Nephron progenitor cell (in vitro differentiated cells): ENCODE measurements around the gene GRID2IP.

Experiments used
- DNase-seq: peaks from one replicate; pipeline ENCODE4 v3.0.0; 2021
- H3K27ac Mint-ChIP-seq: 2 replicates; pipeline ENCODE4 v1.8.0; 2021; ENCODE audit warnings: mild to moderate bottlenecking, moderate library complexity, mixed read lengths
- H3K27me3 Mint-ChIP-seq: 2 replicates; pipeline ENCODE4 v1.8.0; 2021; ENCODE audit warnings: mild to moderate bottlenecking, low read depth, mixed read lengths; ENCODE audit not compliant: poor library complexity
- H3K36me3 Mint-ChIP-seq: 2 replicates; pipeline ENCODE4 v1.8.0; 2021; ENCODE audit warnings: low read depth, mixed read lengths
- H3K4me1 Mint-ChIP-seq: 2 replicates; pipeline ENCODE4 v1.8.0; 2021; ENCODE audit warnings: mixed read lengths
- H3K4me3 Mint-ChIP-seq: 2 replicates; pipeline ENCODE4 v1.8.0; 2021; ENCODE audit warnings: mild to moderate bottlenecking, moderate library complexity, mixed read lengths
- H3K9me3 Mint-ChIP-seq: 2 replicates; pipeline ENCODE4 v1.8.0; 2021; ENCODE audit warnings: mild to moderate bottlenecking, moderate library complexity, mixed read lengths
- TF ChIP-seq, protein P1 (sequence below): fragments of 200-600 bp; sonication (generic); IDR thresholded peaks from 2 replicates; pipeline ENCODE4 v1.5.0; 2021; ENCODE audit warnings: antibody characterized with exemption

GRID2IP gene

DNA sequence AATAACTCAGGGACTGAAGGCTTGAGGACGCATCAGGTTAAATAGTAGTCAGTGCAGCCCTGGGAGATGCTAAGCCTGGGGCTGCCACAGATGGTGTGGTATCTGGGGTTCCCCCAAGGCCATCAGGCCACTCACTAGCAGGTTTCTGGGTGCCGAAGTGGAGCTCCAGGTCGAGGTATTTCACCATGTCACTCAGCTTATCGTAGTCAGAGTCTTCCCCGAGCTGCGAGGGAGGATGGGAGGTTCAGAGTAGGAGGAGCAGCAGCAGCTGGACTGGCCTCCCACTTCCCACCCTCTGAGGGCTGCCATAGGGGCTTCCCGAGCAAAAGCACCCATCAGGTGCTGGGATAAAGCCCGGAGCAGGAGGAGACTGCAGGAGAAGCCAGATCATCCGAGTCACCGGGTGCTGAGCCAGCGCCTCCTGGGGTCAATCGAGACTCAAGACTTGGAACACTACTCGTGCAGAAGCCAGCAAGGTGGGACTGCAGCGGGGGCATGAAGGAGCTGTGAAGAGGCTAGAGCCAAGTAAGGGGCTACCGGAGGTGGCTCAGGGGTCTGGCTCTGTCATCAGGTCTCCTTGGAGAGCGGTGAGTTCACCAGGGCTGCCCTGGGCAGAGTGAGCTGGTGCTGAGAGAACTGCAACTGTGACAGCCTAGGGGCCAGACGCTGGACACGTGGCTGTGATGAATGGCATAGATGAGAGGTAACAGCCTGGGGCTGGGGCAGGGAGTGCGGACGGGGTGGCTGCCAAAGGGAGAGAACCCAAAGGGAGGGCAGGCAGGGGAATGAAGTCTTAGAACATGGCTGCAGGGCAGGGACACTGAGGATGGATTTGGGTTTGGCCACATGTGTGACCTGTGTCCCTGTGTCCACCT lies 45.3 kb downstream of the GRID2IP start:
- DNase-seq: no peak
- TF ChIP-seq, protein P1, sequence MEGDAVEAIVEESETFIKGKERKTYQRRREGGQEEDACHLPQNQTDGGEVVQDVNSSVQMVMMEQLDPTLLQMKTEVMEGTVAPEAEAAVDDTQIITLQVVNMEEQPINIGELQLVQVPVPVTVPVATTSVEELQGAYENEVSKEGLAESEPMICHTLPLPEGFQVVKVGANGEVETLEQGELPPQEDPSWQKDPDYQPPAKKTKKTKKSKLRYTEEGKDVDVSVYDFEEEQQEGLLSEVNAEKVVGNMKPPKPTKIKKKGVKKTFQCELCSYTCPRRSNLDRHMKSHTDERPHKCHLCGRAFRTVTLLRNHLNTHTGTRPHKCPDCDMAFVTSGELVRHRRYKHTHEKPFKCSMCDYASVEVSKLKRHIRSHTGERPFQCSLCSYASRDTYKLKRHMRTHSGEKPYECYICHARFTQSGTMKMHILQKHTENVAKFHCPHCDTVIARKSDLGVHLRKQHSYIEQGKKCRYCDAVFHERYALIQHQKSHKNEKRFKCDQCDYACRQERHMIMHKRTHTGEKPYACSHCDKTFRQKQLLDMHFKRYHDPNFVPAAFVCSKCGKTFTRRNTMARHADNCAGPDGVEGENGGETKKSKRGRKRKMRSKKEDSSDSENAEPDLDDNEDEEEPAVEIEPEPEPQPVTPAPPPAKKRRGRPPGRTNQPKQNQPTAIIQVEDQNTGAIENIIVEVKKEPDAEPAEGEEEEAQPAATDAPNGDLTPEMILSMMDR: no peak
- Mint-ChIP-seq H3K9me3 (no peaks in the 10 kb centered on the region), H3K36me3 (no peaks in the 10 kb centered on the region), H3K4me1 (peaks cover 8% of the 10 kb centered on the region), H3K27ac (no peak overlapping the region), H3K4me3 (no peak overlapping the region), H3K27me3 (peaks cover 63% of the 10 kb centered on the region)

DNA sequence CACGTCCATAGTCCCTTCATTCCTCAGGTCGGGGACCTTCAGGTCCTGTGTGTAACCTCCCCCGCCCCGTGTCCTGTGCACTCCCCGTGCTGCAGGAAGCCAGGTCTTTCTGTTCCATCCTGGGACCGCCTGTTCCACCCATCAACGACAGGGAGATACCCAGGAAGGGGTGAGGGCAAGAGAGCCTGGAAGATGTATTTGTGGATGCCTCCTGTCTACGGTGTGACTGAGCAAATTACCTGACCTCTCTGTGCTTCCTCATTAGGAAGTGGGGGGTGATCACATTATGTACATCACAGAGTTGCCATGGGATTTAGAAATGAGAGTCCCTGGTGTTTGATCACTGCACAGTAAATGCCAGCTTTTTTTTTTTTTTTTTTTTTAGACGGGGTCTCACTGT lies 46.3 kb downstream of the GRID2IP start:
- Mint-ChIP-seq H3K27ac (no peak overlapping the region), H3K27me3 (peaks cover 66% of the 10 kb centered on the region), H3K4me1 (peaks cover 8% of the 10 kb centered on the region), H3K4me3 (peak overlapping the region; percentile 84), H3K36me3 (no peaks in the 10 kb centered on the region), H3K9me3 (no peaks in the 10 kb centered on the region)
- no peak for DNase-seq
- TF ChIP-seq, protein P1: no peak

DNA sequence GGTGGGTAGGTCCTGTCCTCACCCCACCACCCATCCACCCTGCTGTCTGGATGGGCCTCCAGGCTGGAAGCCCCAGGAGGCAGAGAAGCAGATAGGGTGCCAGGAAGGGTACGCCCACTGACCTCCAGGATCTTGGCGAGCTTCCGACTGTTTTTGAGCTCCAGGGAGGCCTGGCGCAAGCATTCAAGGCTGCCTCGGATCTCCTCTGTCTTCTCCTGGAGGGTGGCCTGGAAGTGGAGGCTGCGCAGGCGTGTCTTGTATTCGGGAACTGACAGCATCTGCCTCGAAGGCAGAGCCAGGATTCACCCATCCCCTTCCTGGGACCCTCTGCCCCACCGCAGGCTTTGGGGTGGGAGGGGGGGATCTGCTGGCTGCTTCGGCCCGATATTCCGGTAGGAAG lies 48.4 kb downstream of the GRID2IP start:
- peaks cover 66% of the 10 kb centered on the region for H3K27me3 Mint-ChIP-seq
- no peaks in the 10 kb centered on the region for H3K9me3 Mint-ChIP-seq
- no peak for DNase-seq
- H3K4me1 Mint-ChIP-seq: peaks cover 8% of the 10 kb centered on the region
- no peak overlapping the region for H3K4me3 Mint-ChIP-seq
- TF ChIP-seq, protein P1: no peak
- no peaks in the 10 kb centered on the region for H3K36me3 Mint-ChIP-seq
- H3K27ac Mint-ChIP-seq: no peak overlapping the region

DNA sequence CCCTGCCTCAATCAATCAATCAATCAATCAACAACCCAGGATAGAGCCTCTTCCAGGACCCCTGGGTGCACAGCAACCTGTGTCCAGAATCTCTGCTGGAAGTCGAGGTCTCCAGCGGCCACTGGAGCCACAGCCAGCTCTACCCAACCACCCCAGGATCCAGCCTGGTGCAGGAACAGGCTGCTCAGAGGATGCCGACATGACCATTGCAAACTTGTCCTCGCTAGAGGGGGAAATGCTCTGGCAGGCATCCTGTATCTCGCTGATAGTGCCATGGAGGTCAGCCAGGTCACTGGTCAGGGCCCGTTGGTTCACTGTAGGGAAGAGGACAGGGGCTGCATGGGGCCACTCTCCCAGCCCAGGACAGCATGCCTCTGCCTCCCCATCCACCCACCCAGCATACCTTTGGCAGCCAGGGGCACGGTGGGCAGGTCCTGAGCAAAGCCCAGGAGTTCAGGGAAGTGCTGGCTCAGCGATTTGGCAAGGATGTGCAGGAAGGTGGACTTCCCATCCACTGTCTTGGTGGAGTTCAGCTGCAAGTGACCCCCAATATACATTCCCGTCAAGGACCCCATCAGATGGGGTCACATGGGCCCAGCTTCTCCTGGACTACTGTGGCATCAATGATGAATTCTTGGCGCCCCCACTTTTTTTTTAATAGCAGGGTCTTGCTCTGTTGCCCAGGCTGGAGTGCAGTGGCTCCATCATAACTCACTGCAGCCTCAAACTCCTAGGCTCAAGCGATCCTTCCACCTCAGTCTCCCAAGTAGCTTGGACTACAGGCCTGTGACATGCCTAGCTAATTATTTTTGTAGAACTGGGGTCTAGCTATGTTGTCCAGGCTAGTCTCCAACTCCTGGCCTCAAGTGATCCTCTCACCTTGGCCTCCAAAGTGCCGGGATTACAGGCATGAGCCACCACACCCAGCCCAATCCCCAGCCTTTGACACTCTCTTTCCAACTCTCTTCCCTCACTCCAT lies 49.4 kb downstream of the GRID2IP start:
- Mint-ChIP-seq H3K27ac (no peak overlapping the region), H3K4me1 (peaks cover 8% of the 10 kb centered on the region), H3K4me3 (peak overlapping the region; percentile 44), H3K27me3 (peaks cover 59% of the 10 kb centered on the region), H3K9me3 (no peaks in the 10 kb centered on the region), H3K36me3 (no peaks in the 10 kb centered on the region)
- no peak for DNase-seq
- TF ChIP-seq, protein P1: no peak

DNA sequence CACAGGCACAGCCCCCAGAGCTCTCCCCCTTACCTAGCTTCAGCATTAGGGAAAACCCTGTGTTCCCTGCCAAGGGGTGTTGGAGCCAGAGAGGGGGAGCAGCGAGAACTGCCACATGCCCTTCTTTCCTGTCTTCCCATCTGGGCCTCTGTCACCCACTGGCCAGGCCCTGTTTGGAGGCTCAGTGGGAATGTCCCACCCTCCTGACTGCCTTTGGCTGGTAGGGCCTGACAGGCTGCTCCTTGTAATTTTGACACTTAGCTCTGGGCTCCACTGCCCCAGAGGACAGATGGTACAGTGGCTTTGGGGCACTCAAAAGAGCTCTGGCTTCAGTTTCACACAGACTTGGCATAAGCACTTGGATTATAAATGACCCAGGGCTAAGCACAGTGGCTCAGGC lies 50.6 kb downstream of the GRID2IP start:
- TF ChIP-seq, protein P1: no peak
- Mint-ChIP-seq H3K4me1 (peaks cover 1% of the 10 kb centered on the region), H3K27ac (no peak overlapping the region)

More for the DNA sequence above, 50.6 kb downstream of the GRID2IP start:
- no peak for DNase-seq
- H3K36me3 Mint-ChIP-seq: no peaks in the 10 kb centered on the region
- no peaks in the 10 kb centered on the region for H3K9me3 Mint-ChIP-seq
- H3K27me3 Mint-ChIP-seq: peaks cover 53% of the 10 kb centered on the region
- no peak overlapping the region for H3K4me3 Mint-ChIP-seq
